Dedifferentiated amniotic fluid mesenchymal stem cell (primary cell): ENCODE data around the gene COLEC12.
A peak's percentile ranks its signal among the peaks of the same experiment; 100 is the strongest.
"Not testable (repeated sequence)": the region's sequence is repeated elsewhere in the genome, so short reads cannot be mapped to it uniquely, and the experiment has no call there.

Source experiments
- DNase-seq: peaks from one replicate; pipeline ENCODE4 v3.0.0-alpha.2; 2016; ENCODE audit errors: extremely low spot score

Gene COLEC12

DNA sequence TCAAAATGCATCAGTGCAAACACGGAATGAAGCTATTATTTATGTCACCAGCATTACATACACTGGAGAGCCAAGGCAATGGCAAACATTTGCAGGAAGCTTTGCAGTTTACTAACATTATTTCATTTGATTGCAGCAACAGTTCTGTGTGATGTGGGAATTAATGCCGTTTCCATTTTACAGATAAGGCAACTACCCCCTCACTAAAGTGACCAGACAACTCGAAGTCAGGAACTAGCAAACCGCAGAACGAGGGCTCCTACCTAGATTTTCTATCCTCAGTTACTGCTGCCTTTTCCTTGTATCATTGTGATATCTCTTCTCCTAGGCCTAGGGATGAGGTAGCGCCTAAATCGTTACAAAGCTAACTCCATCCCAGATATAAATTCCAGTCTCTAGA, 85.5 kb downstream of the COLEC12 start:
- no peak for DNase-seq

DNA sequence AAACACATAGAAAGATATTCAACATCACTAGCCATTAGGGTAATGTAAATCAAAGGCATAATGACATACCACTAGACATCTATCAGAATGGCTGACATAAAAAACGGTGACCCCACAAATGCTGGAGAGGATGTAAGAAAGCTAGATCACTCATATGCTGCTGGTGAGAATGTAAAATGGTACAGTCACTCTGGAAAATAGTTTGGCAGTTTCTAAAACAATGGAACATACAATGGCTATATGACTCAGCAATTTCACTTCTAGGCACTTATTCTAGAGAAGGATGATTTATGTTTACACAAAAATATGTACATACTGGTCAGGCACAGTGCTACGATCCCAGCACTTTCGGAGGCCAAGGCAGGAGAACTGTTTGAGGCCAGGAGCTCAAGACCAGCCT, 87.3 kb downstream of the COLEC12 start:
- no peak for DNase-seq

DNA sequence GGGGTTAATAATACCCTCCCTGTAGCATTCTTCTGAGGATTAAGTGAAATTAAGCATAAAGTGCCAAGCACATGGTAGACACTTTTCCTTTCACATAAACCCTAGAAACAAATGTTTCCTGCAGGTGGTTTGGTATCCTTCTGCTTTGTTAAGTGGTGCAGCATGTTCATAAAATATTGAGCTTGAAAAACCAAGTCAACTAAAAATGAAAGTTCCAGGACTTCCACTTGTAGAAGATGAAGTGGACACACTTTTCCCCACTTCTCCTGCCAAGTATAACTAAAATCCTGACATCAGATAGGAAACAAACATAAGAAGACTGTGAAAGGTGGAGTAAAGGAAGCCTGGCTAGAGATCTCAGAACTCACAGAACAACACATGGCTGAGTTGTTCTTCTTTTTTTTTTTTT, 90.5 kb downstream of the COLEC12 start:
- DNase-seq: no peak

DNA sequence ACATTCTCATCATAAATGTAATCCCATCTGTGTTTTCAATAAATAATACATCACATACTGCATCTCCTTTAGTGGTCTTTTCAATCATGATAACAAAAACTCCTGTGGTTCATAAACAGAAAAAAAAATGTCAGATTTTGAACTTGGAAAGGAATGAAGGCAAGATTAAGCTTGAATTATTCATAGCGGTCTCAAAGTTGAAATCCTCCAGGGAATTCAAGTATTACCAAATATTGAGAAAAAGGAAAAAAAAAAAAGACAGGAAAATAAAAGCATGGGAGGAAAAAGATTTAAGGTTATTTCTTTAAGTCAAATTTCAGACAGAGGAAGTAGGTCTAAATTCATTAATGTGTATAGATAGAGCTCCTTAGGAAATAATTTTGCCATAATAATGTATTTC, 92.1 kb downstream of the COLEC12 start:
- DNase-seq: no peak

DNA sequence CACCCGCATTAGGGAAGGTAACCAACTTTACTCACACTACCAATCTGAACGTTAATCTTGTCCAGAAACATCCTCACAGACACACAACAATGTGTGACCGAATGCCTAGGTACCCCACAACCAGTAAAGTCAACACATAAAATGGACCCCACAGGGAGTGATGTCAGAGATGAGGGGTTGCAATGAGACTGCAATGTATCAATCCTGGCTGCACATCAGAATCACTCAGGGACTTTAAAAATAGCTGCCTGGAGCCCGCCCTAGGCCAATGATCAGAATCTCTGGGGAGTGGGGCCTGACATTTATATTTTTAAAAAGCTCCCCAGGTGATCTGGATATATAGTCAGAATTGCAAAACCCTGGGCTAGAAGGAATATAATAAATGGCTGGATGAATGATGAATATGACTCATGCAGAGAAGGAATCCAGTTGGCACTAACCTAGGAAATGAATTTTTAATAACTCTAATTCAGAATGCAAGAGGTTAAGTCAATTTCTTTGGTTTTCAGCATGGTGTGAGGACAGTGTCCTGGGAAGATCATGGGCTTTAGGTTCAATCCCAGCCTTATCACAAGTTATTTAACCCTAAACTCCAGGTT, 92.8 kb downstream of the COLEC12 start:
- no peak for DNase-seq

DNA sequence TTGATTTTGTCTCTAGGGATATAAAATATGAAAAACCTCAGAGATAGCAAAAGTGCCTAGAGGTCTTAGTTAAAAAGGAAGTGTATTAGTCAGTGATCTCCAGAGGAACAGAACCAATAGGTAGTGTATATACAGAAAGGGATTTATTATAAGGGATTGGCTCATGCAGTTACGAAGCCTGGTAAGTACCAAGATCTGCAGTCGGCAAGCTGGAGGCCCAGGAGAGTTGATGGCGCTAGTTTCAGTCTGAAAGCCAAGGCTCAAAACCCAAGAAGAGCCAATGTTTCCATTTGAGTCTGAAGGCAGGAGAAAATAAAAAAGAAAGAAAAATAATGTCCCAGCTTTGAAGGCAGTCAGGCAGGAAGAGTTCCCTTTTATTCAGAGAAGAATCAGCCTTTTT, 93.3 kb downstream of the COLEC12 start:
- DNase-seq: no peak

DNA sequence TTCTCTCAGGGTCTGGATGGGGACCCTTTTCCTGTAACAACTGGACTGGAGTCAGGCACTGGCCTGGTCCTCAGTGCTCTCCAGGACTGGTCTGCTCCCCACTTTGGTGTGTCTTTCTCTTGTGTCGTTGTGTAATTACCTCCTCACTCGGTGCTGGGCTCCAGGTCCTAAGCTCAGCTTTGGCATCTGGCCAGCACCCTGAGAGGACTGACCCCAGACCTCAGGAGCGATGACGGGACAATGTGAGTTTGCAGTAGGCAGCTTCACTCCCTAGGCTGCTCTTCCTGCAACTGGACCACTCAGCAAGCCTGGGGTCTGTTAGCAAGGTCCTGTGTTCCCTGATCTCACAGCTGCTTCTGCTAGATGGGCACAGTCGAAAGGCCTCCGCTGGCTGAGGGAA, 93.8 kb downstream of the COLEC12 start:
- DNase-seq: no peak

DNA sequence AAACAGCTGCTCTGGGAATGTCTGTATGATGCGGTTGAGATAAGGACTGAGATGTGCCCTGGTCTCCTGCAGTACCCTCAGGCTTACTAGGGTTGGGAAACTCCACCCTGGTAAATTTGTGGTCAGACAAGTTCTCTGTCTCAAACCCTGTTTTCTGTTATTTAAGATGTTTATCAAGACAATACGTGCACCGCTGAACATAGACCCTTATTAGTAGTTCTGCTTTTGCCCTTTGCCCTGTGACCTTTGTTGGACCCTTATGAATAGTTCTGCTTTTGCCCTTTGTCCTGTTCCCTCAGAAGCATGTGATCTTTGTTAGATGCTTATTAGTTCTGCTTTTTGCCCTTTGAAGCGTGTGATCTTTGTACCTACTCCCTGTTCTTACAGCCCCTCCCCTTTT, 95.5 kb downstream of the COLEC12 start:
- DNase-seq: not testable (repeated sequence)

DNA sequence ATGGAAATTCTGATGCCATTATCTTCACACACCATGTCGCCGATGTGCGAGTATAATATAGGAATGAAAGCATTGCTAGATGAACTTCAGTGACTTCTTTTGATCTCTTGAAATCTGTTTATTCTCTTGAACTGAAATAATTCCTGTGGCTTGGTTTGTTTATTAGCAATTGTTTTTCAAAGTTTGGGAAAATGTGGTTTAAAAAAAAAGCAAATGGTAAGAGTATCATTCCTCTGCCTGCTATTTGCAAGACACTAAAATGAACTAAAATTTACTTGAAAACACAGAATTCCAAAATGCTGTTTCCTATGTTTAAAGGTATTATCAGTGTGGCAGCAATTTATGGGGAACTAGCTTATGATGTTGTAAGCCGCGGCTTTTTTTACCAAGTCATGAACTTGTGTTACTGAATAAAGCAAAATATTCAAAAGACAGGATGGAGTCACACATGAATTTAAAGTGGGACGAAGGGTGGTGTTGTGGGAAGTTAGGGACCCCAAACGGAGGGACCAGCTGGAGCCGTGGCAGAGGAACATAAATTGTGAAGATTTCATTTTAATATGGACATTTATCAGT, 96.4 kb downstream of the COLEC12 start:
- DNase-seq: no peak

DNA sequence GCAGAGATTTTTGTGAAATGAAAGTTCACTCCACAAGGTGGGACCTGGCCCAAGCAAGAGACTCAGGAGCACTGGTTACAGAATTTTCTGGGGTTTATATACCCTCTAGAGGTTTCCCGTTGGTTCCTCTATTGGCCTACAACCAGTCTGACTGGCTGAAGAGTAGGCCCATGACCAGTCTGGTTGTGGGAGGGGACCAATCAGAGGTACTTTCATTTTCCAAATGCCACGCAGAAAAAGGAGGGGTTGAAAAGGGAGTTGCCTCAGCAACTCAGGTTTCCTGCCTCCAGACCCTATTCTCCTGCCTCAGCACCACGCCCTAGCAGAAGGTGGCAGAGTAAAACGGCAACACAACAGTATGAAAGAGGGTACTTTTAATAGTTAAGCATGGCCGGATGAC, 98.4 kb downstream of the COLEC12 start:
- no peak for DNase-seq

DNA sequence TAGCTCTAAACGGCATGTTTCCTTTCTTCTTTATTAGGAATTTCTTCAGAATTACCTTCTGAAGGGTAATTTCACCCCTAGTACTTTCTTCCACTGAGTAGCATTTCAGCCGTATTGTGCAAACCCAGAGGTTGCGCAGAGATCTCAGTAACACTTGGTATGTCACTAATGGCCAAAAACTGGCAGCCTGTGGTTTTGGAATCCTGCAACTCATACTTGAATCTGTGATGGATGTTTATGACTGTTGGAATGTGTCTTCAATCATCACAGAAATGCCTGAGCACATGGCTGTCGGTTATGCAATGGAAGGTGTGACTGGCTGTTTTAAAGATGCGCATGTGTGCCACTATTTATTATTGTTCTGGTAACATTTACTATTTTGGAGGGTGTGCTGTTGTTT, 100.0 kb downstream of the COLEC12 start:
- peak; percentile 27 for DNase-seq

DNA sequence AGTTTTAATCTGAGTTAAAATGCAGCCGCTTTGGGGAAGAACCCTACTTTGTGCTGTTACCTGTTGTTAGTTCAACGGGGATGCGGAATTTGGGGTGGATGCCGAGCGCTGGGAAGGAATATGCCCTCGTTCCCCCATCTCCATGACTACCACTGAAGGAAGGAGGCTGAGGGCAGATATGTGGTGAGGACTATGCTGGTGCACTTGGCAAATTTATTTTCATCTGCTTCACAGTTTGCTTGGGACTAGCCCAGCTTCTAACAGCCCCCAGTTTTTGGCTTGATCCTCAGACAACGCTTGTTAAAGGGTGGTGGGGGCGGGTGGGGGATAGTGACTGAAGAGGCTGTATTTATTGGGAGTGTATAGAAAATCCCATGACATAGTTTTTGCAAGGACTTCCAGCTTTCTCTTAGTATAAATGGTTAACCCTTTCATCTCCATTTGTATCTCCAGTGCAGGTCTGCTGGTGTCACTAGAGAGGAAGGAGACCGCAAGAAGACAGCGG, 100.8 kb downstream of the COLEC12 start:
- no peak for DNase-seq

DNA sequence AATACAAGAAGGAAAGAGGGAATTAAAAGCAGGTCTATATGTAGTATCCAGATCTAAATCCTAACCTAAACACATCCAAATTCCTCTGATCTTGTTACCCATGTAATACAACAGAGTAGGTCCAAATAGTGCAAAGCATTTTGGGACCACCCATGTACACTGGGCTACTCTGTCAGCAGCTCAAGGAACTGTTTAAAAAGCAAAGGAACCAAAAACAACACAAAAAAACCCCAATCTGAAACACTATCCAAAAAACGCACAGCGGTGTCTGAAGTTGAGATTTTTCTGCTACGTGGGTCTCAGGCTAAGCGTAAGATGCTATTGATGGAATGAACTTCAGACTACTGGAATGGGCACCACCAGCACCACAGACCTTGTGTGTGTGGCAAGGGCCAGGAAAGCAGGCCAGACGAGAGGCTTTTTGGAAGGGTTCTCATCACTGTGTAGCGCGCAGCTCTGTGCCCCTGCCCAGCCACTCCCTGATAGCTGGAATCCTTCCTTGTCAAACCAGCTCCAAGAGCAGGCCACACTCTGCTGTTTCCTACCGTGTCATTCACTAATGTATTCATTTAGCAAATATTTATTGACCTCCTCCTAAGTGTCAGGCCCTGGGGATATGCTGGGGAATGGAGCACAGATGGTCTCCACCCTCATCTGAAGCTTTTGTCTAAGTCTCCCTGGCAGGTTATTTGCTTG, 101.4 kb downstream of the COLEC12 start:
- no peak for DNase-seq

DNA sequence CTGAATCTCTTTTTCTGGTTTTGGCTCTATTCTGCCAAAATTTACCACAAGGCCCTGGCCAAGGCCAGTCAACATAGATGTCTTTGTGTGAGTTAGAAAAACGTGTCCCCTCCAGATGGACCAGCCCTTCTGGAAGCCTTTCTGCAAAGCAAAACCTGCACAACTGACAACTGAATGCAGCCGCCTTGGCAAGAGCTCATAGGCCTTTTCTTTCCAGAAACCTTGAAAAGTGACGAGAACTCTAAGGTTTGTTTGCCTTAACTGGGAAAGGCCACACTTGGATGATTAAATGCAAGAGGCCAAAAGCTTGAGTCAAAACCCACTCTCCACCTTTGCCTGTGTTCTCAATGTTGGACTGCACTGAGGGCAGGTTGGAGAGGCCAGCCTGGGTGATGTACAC, 103.9 kb downstream of the COLEC12 start:
- DNase-seq: no peak

DNA sequence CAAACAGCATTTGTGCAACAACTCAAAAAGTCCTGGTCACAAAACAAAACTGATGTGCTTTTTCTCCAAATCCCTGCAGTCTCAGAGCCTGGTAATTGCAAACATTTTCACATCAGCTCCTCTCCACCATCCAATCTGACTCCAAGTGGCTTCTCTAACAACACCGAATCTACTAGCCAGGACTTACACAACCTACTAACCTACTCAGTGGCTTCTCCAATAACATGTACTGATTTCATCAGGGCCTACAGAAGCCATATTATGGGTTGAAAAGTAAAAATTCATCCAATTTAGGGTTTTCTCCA, 104.3 kb downstream of the COLEC12 start:
- DNase-seq: no peak

DNA sequence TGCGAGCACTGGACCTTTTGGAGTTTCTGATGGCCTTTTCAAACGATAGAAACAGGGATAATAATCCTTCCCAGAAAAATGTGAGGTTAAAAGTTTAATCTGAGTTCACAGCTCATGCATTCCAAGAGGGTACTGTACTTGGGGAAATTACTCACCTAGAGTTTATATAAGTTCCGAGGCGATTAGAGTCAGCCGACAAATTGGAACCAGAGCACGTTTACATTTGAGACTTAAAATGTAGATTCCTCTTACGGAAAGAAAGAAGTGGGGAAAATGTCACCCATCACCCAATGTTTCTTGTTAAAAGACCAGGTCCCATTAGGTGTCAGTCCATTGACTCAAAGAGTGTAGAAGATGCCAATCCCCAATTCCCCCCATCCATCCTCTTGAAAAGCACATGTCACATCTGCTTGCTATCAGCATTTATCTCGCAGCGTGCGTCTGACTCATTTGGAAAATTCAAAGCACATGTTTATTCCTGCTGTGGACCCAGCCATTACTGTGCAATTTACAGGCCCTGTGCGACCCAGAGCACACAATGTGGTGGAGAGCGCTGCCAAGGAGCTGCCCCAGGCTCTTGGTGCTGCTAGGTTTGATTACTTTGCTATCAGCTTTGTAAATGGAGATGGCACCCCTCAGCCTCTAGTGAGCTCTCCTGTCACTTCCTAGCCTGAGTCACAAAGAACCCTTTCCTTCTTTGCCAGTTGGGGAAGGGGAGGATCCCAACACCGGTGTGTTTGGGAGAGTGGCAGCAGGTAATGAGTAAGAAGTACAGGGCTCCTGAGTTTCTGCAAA, 104.8 kb downstream of the COLEC12 start:
- peak; percentile 85 for DNase-seq

DNA sequence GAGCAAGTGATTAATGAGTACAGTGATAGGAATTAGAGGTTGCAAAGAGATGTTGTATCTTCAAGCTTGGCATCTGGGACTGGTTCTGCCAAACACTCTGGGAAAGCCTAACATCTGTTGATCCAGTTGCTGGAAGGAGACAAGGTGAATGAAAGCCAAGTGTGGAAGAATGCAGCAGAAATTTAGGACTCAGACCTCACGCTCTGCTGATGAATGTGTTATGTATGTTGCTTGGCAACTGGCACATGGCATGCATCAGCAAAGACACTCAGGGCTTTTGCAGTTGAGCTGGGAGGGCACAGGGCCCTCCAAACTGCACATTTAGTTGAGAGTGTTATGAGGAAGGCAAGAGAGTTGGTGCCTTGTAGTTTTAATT, 105.5 kb downstream of the COLEC12 start:
- peak; percentile 78 for DNase-seq

DNA sequence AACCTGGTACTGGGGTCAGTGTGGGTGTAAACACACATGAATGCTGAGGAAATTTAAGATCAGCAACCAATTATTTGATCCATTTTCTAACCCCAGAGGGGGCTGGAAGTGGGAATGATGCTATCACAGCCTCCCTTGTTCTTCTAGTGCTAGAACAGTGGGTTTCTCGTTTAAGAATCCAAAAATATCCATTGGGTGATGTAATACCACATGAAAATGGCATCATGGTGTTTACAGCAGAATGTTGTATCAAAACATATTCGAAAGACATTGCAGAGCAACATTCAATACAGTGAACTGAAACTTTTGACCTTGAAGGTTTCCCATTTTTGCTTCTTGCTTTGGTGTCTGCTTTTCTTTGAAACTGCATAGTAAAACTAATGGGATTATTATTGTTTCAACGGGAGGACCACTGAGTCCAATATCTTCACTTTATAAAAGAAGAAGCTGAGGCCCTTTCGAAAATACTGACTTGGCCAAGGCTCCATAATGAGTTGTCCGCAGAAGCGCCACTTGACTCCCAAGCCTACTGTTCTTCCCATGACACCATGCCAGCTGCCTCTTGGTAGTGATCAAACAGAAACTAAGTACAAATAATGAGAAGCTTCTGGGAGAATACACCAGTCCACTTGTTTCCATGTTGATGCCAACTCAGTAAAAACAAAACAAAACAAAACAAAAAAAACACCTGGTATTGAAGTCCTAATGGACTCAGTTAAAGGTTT, 106.1 kb downstream of the COLEC12 start:
- DNase-seq: no peak

DNA sequence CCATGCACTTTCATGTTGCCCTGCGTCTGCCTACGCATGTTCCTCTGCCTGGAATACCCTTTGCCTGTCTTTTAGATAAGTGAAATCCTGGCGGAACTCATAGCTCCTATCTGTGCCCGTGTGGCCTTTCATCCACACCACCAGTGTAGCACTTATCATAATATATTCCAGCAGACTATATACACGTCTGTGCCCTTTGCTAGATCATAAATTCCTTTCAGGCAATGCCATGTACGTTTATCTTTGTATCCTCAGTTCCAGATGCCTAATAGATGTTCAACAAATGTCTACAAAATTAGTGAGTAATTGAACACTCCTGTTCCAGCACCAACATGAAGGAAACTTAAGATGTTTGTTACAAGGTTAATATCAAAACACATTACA, 106.9 kb downstream of the COLEC12 start:
- DNase-seq: no peak

DNA sequence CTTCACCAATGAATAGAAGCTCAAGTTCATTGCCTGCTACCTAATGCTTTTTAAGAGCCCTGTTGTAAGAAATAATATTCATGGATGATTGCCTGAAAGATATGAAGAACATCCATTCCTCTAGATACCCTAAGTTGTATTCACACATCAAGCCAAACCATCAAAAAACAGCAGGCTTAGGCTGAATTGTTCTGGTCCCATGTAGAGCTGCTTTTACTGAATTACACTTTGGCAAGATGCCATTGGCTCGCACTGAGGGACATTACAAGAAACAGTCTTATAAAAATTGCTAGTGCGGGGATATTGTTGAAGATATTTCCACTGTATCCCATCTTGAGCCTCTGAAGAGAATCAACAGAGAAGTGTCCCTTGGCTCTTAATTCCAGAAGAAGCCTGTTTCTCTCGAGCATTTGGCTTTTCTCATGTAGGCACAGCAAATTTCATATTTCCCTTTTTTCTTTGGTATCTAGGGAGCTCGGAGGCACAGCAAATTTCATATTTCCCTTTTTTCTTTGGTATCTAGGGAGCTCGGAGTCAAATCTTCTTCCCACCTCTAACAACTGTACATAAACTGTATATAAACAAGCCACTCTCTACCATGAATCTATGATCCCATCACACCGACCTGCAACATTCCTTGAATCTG, 107.5 kb downstream of the COLEC12 start:
- no peak for DNase-seq

DNA sequence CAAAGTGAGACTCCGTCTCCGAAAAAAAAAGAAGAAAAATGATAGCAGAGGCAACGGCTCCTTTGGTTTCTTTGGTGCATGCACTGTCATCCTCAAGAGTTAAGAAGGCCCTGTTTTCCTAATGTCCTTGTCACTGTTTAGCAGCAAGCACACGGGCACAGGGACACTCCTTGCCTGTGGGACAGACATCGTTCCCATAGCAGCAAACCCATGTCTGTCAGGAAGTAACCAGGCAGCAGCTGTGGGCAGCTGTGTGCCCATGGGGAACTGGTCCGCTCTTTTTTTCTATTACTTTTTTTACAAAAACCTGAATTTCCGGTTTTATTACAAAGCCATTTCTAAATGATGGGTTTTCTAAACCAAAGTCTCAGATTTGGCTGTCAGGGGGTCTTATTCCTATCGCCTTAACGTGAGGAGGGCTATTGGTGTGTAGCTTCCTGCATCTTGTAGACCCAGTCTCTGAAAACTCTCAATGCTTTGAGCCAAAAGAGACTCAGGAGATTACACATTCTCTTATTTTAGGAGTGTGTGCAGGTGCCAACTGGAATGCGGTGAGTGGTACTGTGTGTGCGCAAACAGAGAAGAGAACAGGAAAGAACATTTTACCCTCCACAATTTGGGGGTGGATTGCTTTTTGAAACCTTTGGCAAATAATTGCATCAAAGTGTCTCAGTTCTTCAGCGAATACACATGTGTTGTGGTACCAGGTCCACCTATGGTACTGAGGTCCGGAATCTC, 109.6 kb downstream of the COLEC12 start:
- no peak for DNase-seq
